Epithelial cell of esophagus (primary cell): ENCODE measurements around the gene ERVFRD-1.

ENCODE experiments used
- DNase-seq: peaks from one replicate; pipeline ENCODE4 v3.0.0; 2010; ENCODE audit warnings: low read depth
- H3K4me3 ChIP-seq: 2 replicates; pipeline ENCODE4 v1.5.1; 2011; ENCODE audit warnings: mild to moderate bottlenecking, low read length, control low read depth
- TF ChIP-seq, protein P1 (sequence below): IDR thresholded peaks from 2 replicates; pipeline ENCODE4 v1.5.1; 2011; ENCODE audit warnings: low read depth, mild to moderate bottlenecking, low read length, control low read depth, inconsistent platforms; ENCODE audit not compliant: insufficient read depth; ENCODE audit errors: missing control alignments

The ERVFRD-1 gene

DNA sequence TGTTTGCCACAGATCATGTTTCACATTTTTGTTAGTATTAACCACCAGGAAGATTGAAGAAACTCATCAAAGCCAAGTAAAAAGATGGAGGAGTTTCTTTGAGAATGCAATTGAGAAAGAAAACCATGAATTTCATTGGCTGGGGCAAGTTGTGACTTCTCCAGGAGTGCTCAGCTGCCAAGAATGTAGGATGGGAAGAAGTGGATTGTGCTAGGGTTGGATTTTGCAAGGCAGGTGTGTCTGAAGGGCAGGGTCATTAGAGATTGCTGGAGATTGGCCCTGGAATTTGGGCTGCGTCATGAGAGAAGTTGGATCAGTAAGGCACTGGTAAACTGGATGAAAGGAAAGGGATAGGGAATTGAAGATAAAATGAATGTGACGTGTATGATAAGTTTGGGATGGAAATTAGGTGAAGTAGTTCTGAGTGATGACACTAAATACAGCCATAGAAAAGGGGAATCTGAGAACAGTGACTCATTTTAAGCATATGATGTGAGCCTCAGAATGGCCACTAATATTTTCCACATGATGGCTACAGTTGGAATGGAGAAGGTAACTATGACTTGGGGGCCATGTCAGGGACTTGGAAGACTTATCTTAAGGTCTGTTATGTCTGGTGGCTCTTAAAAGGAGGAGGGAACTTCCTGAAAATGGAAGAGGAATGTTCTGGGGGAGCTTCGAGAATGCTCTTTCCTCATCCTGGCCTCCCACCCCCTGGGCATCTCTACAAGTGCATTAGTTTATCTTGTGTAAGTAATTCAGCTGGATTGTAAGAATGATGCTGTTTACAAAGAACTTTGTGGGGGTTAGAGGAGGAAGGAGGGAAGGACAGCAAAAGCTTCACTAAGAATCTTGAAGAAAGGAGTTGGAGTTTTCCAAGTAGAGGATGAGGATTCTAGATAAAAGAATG is 27.8 kb upstream of the ERVFRD-1 start:
- DNase-seq, result peak; percentile 99
- TF ChIP-seq, protein P1, sequence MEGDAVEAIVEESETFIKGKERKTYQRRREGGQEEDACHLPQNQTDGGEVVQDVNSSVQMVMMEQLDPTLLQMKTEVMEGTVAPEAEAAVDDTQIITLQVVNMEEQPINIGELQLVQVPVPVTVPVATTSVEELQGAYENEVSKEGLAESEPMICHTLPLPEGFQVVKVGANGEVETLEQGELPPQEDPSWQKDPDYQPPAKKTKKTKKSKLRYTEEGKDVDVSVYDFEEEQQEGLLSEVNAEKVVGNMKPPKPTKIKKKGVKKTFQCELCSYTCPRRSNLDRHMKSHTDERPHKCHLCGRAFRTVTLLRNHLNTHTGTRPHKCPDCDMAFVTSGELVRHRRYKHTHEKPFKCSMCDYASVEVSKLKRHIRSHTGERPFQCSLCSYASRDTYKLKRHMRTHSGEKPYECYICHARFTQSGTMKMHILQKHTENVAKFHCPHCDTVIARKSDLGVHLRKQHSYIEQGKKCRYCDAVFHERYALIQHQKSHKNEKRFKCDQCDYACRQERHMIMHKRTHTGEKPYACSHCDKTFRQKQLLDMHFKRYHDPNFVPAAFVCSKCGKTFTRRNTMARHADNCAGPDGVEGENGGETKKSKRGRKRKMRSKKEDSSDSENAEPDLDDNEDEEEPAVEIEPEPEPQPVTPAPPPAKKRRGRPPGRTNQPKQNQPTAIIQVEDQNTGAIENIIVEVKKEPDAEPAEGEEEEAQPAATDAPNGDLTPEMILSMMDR, result no peak
- no peak overlapping the region for H3K4me3 ChIP-seq

DNA sequence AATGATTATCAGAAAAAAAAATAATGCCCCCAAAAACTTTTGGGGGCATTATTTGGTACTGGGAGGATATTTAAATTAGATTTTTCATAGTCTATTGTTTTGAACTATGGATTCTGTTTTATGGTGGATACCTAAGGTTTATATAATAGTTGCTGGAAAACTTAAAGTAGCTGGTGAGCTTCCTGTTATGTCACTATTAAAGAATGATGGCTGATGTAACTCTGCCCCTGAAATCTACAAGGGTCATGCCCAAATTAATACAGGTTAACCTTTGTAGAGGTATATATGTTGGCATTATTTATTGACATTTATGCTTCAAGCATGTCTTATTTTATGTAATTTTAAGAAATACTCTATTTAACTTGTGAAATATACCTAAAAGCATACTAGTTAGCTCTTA is 25.3 kb upstream of the ERVFRD-1 start:
- TF ChIP-seq, protein P1, result no peak
- H3K4me3 ChIP-seq, result no peak overlapping the region
- DNase-seq, result no peak

DNA sequence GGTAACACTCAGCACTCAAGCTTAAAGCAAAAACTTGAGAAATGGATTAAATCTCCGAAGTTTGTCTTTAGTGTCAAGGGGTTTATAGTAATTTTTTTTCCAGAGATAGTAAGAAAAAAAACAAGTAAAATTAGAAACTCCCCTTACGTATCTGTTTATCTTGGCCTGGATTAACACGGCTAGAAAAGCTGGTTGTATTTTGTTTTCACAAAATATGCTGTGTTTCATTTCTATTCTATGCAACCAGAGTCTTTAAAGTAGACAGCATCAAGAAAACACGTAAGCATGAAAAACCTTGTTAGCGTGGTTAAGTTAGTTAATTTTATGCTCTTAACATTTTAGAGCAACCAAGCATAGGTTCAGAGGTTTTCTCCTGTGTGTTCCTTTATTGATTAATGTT is 21.8 kb upstream of the ERVFRD-1 start:
- TF ChIP-seq, protein P1, result no peak
- no peak overlapping the region for H3K4me3 ChIP-seq
- no peak for DNase-seq

DNA sequence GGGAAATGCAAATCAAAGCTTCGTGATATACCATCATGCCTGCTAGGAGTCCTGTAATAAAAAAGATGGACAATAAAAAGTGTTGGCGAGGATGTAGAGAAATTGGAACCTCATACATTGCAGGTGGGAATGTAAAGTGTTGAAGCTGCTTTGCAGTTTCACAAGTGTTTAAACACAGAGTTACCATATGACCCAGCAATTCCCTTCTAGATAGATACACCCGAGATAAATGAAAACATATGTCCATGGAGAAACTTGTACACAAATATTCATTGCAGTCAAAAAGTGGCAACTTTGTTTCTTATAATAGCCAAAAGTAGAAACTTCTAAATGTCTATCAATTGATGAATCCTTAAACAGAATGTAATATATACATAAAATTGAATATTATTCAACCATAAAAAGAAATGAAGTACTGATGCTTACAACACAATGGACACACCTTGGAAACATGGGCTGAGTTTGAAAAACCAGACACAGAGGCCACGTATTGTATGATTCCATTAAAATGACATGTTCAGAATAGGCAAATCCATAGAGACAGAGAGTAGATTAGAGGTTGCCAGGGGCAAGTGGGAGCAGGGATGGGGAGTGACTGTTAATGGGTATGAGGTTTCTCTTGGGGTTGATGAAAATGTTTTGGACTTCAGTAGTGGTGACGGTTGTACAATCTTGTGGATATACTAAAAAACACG is 20.8 kb upstream of the ERVFRD-1 start:
- H3K4me3 ChIP-seq, result no peak overlapping the region
- TF ChIP-seq, protein P1, result no peak
- DNase-seq, result no peak

DNA sequence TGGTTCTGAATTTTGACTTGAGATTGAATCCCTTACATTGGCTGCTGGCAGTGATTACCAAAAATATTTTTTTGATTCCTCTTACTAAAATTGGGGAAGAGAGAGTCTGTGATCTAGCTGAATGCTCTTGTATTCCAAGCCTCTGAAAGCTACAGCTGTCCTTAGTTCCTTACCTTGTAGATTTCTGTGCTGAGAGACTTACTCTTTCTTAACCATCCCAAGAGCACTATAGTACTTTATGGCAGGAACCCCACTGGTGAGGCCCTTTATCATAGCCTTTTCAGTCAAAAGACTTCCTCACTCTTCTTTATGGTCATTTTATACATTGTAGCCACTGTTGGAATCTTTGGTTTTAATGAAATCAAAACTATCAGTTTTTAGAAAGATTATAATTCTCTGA is 19.1 kb upstream of the ERVFRD-1 start:
- TF ChIP-seq, protein P1, result no peak
- no peak for DNase-seq
- H3K4me3 ChIP-seq, result no peak overlapping the region

DNA sequence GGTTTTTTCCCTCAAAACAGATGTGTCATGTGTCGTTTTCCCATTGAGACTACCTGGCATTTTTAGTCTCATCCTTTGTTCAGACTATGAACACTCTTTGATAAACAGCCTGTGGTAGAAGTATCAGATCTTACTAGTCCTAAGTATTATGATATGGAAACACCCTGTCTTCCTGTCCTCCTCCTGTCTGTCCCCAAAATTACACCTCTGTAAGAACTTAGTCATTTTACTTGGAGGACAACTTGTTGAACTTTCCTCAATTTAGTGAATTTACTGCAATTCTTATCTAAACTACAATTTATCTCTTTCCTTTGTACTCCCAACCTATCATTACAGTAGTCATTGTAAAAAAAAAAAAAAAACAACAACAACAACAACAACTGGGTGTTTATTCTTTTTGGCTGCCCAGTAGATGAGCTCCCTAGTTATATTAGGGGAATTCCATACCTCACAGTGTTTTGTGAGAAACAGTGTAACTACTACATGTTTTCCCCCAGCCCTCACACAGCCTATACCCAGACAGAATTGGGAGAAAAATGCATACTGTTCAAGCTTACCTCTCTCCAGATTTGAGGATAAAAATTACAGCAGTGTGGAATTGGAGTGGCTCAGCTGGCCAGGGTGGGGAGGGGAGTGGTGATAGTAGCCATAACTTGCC is 18.5 kb upstream of the ERVFRD-1 start:
- DNase-seq, result no peak

More for the DNA sequence above, 18.5 kb upstream of the ERVFRD-1 start:
- no peak overlapping the region for H3K4me3 ChIP-seq
- TF ChIP-seq, protein P1, result no peak
